Measurements from ENCODE around the gene METTL24. TPM values are rescaled to one million over a fixed set of nuclear protein-coding genes. Genes with fewer than 3 reads are reported as not detected.

METTL24 gene
- total and polyA plus RNA-seq, 2 donors (not counting 1 experiment from before 2014, with no cell fraction given), result 0.18 to 2.6 TPM

DNA sequence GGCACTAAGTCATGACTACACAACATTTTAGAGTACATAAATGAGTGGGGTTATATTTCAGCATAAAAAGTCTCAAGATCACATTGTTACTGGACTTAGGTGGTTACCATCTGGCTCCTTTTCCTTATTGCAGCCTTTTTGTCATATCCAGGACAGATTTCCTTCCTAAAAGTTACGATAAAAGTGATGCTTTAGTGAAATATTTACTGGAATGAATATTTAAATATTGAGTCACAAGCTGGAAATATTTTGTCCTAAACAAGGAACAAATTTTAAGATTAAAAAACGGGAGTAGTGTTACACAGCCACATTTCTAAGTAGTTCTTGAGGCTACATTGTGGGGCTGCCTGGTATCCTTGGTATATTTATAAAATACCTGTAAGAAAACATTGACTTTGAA lies 125.7 kb downstream of the METTL24 start:
- no peaks in the 10 kb centered on the region for H3K36me3 ChIP-seq (ENCODE audit: control insufficient read depth, insufficient read depth, low read length)
- H2AFZ ChIP-seq (ENCODE audit: low read length), result no peak overlapping the region
- DNase-seq (ENCODE audit: low read depth in 2 of 2), result peak; percentile 46 to 50
- no peak overlapping the region for H3K4me3 ChIP-seq (replicated peaks in 1 of 4; ENCODE audit: control extremely low read depth in 1 of 4, insufficient read depth in 1 of 4, low read depth in 3 of 4, low read length in 4 of 4)
- H3K79me2 ChIP-seq (ENCODE audit: control insufficient read depth, insufficient read depth, low read length), result no peaks in the 10 kb centered on the region
- no peaks in the 10 kb centered on the region for H4K20me1 ChIP-seq (ENCODE audit: control insufficient read depth, extremely low read depth, insufficient read depth, low read length)
- TF ChIP-seq CTCF (conservative IDR thresholded peaks at IDR 0.05 in 1 of 2, IDR thresholded peaks at IDR 0.05 in 1 of 2; ENCODE audit: low read depth in 1 of 2, low read length in 2 of 2) (no peak), EZH2 (IDR thresholded peaks at IDR 0.05; ENCODE audit: low read length, missing control alignments) (no peak)
- H3K9me3 ChIP-seq (ENCODE audit: control insufficient read depth, insufficient read depth, low read depth, low read length), result no peaks in the 10 kb centered on the region
- H3K4me2 ChIP-seq (ENCODE audit: extremely low read depth, insufficient read depth, low read length), result no peak overlapping the region
- H3K27ac ChIP-seq (ENCODE audit: insufficient read depth, low read length), result no peak overlapping the region
- no peak overlapping the region for H3K9ac ChIP-seq (ENCODE audit: insufficient read depth, low read length)
- H3K27me3 ChIP-seq (ENCODE audit: control insufficient read depth, insufficient read depth, low read length), result no peaks in the 10 kb centered on the region
- H3K4me1 ChIP-seq (ENCODE audit: control insufficient read depth, extremely low read depth, insufficient read depth, low read length), result peaks cover 2% of the 10 kb centered on the region

DNA sequence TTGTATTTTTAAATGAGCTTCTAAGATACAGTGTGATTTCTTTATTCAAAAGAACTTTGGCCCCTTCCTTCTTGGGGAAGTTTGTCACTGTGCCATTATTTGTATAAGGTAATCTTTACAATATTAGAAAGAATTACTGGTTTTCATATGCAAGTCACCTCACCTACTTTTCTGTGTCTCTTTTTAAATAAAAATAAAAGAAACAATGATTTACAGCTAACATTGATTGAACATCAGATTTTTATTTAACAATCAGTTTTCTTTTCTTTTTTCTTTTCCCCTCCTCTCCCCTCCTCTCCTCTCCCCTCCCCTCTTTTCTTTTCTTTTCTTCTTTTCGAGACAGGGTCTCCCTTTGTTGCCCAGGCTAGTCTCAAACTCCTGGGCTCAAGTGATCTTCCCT lies 131.9 kb downstream of the METTL24 start:
- TF ChIP-seq EZH2 (IDR thresholded peaks at IDR 0.05; ENCODE audit: low read length, missing control alignments) (no peak), CTCF (conservative IDR thresholded peaks at IDR 0.05 in 1 of 2, IDR thresholded peaks at IDR 0.05 in 1 of 2; ENCODE audit: low read depth in 1 of 2, low read length in 2 of 2) (no peak)
- DNase-seq (ENCODE audit: low read depth in 2 of 2), result no peak
- Histone ChIP-seq H3K4me3 (replicated peaks in 1 of 4; ENCODE audit: control extremely low read depth in 1 of 4, insufficient read depth in 1 of 4, low read depth in 3 of 4, low read length in 4 of 4) (no peak overlapping the region), H3K9me3 (ENCODE audit: control insufficient read depth, insufficient read depth, low read depth, low read length) (no peaks in the 10 kb centered on the region), H2AFZ (ENCODE audit: low read length) (no peak overlapping the region), H3K79me2 (ENCODE audit: control insufficient read depth, insufficient read depth, low read length) (no peaks in the 10 kb centered on the region), H3K36me3 (ENCODE audit: control insufficient read depth, insufficient read depth, low read length) (no peaks in the 10 kb centered on the region), H4K20me1 (ENCODE audit: control insufficient read depth, extremely low read depth, insufficient read depth, low read length) (no peaks in the 10 kb centered on the region), H3K27ac (ENCODE audit: insufficient read depth, low read length) (no peak overlapping the region), H3K4me1 (ENCODE audit: control insufficient read depth, extremely low read depth, insufficient read depth, low read length) (no peaks in the 10 kb centered on the region), H3K27me3 (ENCODE audit: control insufficient read depth, insufficient read depth, low read length) (no peaks in the 10 kb centered on the region), H3K4me2 (ENCODE audit: extremely low read depth, insufficient read depth, low read length) (no peak overlapping the region), H3K9ac (ENCODE audit: insufficient read depth, low read length) (no peak overlapping the region)

GRCh38 chr6:110221738-110222137 lies 136.4 kb downstream of the METTL24 start:
- Histone ChIP-seq H4K20me1 (ENCODE audit: control insufficient read depth, extremely low read depth, insufficient read depth, low read length) (no peaks in the 10 kb centered on the region), H3K4me2 (ENCODE audit: extremely low read depth, insufficient read depth, low read length) (no peak overlapping the region), H3K9ac (ENCODE audit: insufficient read depth, low read length) (no peak overlapping the region), H3K27me3 (ENCODE audit: control insufficient read depth, insufficient read depth, low read length) (no peaks in the 10 kb centered on the region), H3K4me1 (ENCODE audit: control insufficient read depth, extremely low read depth, insufficient read depth, low read length) (peaks cover 2% of the 10 kb centered on the region), H3K79me2 (ENCODE audit: control insufficient read depth, insufficient read depth, low read length) (no peaks in the 10 kb centered on the region), H3K4me3 (replicated peaks in 1 of 4; ENCODE audit: control extremely low read depth in 1 of 4, insufficient read depth in 1 of 4, low read depth in 3 of 4, low read length in 4 of 4) (no peak overlapping the region), H3K9me3 (ENCODE audit: control insufficient read depth, insufficient read depth, low read depth, low read length) (no peaks in the 10 kb centered on the region), H3K27ac (ENCODE audit: insufficient read depth, low read length) (no peak overlapping the region), H3K36me3 (ENCODE audit: control insufficient read depth, insufficient read depth, low read length) (no peaks in the 10 kb centered on the region), H2AFZ (ENCODE audit: low read length) (no peak overlapping the region)
- DNase-seq (ENCODE audit: low read depth in 2 of 2), result peak in 1 of 2 donors; percentile 19
- TF ChIP-seq CTCF (conservative IDR thresholded peaks at IDR 0.05 in 1 of 2, IDR thresholded peaks at IDR 0.05 in 1 of 2; ENCODE audit: low read depth in 1 of 2, low read length in 2 of 2), result no peak
- TF ChIP-seq EZH2 (IDR thresholded peaks at IDR 0.05; ENCODE audit: low read length, missing control alignments), result no peak

Measured in fibroblast of lung (primary cell).